HG03442 (cell line): ENCODE data around the gene ACAA1.
A peak's percentile ranks its signal among the peaks of the same experiment; 100 is the strongest.

Source experiments
- ATAC-seq: cut with Tn5 transposase; IDR thresholded peaks from one replicate; pipeline ENCODE4 v1.9.1; 2021; ENCODE audit warnings: mild to moderate bottlenecking, moderate library complexity; ENCODE audit not compliant: unreplicated experiment

ACAA1 gene

DNA sequence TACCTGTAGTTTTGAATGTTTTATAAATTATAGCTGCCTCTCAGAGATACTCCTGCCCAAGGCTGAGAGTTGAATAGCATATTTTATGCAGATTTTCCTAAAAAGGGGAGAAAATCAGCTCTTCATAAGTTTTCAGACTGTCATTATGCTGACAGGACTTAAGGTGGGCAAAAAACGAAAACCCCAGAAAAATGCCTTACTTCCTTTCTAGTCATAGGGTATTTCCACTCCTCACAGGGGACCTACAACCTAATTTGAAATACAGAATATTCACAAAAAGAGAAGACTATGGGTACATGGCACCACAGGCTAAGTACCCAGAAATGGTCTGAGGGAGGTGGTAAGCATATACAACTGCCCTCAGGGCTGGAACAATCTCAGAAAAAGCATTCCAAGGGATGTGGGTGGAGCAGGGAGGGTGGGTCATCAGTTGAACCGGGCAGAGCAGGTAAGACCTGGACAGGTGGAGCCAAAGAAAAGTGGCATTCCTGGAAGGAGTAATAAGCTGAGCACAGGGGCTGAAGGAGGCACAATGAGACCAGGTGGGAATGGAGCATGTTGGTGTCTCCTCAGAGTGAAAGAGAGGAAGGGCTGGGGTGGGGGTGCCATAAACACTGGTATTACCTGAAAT is 17.8 kb upstream of the ACAA1 start:
- no peak for ATAC-seq

DNA sequence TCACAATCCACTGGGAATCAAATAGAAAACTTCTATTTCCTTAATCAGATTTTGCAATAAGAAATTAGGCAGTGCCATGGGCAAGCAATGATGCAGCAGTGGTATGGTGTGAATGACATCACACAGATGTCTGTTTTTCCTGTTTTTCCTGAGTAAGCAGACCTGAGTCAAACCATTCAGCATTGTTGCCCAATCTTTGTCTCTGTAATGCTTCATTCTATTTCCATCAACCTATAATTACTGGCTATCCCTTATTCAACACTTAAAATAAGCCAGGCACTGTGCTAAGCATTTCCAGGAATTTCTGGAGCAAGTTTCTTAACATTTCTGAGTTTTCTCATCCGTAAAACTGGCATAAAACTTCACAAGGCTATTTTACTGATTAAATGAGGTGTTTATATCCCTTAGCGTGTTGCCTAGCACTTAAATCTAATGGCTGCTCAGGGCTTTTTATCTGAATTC is 17.1 kb upstream of the ACAA1 start:
- ATAC-seq = no peak

DNA sequence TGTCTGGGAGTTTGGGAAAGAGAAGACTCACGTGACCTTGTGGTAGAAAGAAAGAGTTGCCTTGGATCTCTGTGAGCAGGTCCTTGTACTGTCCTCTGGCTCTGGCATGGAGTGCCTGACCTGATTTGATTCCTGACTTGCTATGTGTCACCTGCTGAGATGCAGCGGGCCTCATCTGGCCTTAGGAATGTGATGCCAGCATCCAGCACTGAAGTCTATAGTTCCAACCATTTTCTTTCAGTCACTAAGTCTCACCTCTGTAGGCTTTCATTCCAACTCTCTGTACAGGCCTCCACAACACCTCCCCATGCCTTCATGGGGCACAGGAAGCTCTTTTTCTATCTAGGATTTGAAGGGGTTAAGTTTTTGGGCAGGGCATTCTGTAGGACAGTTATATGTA is 16.3 kb upstream of the ACAA1 start:
- ATAC-seq = no peak

DNA sequence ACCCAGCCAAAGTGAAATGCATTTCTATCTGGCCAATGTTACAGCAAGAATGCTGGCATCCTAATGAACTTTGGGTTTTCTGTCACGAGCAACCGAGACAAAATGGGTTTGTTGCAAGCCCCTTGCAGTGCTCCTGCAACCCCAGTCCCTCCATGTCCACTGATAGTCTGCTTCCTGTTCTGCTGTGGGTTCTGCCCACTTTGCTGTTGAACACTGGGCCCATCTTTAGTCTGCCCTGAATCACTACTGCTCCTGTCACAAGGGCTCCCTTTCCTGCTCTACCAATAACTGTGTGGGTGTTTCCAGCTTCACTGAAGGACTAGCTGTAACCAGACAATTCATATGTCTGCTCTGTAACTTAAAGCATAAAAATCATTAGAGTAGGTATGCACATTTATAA is 15.7 kb upstream of the ACAA1 start:
- ATAC-seq = no peak

DNA sequence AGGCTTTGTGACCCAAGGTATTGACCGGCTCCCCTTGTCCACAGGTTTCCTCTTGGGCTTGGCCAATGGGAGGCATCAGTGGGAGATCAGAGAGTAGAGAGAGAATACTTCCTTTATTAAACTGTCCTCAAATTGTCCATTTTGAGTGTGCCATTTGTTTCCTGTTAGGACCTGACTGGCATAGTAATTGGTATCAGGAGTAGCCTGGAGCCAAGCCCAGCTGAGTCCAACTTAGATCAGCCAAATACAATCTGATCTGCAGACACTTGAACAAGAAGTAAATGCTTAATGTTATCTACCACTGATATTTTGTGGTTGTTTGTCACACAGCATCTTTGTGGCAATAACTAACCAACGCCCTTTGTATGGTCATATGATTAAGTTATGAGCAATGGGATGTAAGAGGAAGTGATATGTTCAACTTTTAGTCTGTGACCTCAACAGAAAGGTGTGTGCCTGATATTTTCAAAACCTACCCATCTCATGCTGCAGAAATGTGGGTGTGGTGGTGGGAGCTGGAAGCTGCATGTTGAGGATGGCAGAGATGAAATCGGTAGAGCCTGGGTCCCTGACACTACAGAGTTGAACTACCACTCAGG is 14.8 kb upstream of the ACAA1 start:
- peak; percentile 56 for ATAC-seq

DNA sequence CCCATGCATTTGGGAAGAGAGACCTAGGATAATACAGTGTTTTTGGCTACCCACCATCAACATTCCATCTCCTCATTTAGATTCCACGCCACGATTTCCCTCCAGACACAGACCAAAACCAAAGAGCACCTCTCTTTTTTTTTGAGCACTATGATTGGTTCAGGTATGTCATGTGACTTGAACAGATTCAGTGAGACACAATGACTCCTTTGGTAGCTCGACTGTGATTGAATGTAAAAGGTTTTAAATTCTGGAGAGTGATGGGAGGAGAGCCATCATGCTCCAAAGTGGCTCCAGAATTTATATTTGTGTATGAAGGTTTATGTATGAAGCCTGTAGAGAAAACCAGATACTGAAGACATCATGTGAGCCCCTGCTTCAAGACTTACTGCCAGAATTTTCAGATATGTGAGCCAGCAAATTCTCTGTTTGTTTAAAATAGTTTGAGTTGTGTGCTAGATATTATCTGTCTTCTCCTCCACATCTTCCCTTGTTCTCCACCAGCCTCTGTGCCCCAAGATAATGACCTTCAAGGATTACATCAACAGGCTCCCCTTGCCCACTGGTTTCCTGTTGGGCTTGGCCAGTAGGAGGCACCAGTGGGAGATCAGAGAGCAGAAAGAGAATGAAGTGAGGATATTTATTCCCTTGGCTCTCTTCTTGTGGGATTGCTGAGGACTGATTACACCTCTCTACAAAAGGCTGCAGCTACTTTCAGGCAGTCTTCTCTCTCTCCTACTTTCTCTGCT is 14.0 kb upstream of the ACAA1 start:
- ATAC-seq = no peak

DNA sequence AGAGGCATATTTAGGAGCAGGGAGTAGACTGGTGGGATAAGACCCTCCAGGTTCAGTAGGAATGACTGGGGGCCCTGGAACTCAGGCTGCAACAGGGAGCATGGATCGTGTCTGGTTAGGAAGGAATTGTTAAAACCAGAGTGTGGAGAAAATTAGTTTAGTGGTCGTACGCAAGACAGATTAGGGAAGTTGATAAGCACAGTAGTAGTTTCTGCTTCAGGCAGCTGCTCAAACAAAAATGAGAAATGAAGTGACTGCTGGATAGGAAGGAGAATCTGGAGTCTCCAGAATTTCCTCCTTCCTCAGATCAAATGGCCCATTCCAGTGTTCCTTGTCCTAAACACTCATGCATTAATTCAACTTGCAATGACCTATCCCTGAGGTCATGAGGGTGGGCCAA is 12.8 kb upstream of the ACAA1 start:
- no peak for ATAC-seq

DNA sequence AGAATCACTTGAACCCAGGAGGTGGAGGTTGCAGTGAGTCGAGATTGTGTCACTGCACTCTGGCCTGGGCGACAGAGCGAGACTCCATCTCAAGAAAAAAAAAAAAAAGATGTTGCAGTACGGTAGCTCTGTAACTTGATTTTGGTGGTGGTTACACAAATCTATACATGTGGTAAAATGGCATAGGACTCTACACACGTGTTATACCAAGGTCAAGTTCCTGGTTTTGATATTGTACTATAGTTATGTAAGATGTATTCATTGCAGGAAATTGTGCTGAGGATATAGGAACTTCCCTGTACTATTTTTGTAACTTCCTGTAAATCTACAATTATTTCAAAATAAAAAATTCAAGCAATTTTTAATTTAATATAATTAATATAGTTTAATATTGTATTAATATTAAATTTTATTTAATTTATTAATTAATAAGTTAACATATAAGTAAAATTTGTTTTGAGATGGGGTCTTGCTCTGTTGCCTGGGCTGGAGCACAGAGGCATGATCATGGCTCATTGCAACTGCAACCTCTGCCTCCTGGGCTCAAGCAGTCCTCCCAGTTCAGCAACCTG is 11.5 kb upstream of the ACAA1 start:
- ATAC-seq = no peak

DNA sequence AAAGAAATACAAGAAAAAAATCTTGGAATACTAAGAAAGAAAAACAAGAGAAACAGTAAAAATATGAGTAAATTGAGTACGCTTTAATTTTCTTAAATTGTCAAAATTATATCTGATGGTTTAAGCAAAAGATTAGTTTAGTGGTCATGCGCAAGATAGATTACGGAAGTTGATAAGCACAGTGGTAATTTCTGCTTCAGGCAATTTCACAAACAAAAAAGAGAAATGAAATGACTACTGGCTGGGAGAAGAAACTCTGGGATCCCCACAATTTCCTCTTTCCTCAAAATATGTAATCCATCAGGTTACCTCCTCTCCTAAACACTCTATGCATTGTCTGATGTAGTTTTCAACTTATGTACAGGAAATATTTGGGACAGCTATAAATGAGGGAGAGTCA is 10.5 kb upstream of the ACAA1 start:
- ATAC-seq = no peak

DNA sequence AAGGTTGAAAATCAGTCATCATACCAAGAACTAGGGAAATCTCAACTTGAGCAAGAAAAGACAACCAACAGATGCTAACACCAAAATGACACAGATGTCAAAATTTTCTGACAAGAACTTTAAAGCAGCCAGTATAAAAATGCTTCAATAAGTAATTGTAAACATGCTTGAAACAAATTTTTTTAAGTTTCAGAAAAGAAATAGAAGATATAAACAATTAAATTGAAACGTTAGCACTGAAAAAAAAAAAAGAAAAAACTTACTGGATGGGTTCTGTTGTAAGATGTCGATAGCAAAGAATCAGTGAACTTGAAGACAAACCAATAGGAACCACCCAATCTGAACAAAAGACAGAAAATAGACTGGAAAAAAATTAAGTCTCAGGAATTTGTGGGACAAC is 9.6 kb upstream of the ACAA1 start:
- ATAC-seq = no peak

DNA sequence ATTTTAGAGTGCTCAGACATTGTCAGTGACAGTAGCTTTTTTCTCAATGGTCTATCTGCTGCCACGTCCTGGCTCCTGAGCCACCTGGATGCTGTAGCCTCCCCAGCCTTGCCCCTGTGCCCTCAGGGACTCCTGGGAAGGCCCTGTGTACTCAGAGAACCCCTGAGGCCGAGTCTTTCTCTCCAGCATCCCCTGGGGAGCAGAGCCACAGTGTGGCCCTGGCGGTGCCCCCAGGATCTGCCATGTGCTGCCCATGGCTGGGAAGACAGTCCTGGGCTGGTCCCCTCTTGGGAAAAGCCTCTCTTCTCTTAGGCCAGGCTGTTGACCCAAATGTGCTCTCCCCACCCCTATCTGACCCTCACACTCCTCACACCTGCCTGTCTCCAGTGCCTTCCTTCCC is 6.6 kb upstream of the ACAA1 start:
- no peak for ATAC-seq

DNA sequence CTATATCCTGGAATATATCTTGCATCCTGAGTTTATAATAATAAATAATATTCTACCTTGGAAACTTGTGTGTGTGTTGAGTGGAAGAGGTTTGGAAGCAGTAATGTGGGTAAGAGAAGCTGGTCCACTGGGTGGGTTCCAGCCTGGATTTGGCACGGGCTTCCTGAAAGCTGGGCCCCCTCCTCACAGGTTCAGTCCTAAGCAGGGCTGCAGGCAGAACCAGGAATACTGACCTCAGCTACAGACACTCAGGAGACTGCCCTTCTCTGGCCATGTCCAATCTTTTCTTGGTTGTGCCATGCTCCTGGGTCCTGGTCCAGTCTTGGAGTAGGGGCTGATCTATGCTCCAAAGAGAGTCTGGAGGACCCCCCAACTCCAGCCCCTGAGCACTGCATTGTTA is 6.0 kb upstream of the ACAA1 start:
- ATAC-seq = no peak

DNA sequence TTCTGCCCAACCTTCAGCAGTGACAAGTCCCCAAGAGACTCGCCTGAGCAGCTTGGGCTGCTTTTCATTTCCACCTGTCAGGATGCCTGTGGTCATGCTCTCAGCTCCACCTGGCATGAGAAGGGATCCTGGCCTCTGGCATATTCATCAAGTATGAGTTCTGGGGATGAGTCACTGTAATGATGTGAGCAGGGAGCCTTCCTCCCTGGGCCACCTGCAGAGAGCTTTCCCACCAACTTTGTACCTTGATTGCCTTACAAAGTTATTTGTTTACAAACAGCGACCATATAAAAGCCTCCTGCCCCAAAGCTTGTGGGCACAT is 5.0 kb upstream of the ACAA1 start:
- ATAC-seq = no peak

DNA sequence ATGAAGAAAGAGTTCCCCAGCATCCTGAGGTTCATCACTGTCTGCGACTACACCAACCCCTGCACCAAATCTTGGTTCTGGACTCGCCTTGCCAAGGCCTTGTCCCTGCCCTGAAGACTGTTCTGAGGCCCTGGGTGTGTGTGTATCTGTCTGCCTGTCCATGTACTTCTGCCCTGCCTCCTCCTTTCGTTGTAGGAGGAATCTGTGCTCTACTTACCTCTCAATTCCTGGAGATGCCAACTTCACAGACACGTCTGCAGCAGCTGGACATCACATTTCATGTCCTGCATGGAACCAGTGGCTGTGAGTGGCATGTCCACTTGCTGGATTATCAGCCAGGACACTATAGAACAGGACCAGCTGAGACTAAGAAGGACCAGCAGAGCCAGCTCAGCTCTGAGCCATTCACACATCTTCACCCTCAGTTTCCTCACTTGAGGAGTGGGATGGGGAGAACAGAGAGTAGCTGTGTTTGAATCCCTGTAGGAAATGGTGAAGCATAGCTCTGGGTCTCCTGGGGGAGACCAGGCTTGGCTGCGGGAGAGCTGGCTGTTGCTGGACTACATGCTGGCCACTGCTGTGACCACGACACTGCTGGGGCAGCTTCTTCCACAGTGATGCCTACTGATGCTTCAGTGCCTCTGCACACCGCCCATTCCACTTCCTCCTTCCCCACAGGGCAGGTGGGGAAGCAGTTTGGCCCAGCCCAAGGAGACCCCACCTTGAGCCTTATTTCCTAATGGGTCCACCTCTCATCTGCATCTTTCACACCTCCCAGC is 4.4 kb upstream of the ACAA1 start:
- ATAC-seq = no peak

DNA sequence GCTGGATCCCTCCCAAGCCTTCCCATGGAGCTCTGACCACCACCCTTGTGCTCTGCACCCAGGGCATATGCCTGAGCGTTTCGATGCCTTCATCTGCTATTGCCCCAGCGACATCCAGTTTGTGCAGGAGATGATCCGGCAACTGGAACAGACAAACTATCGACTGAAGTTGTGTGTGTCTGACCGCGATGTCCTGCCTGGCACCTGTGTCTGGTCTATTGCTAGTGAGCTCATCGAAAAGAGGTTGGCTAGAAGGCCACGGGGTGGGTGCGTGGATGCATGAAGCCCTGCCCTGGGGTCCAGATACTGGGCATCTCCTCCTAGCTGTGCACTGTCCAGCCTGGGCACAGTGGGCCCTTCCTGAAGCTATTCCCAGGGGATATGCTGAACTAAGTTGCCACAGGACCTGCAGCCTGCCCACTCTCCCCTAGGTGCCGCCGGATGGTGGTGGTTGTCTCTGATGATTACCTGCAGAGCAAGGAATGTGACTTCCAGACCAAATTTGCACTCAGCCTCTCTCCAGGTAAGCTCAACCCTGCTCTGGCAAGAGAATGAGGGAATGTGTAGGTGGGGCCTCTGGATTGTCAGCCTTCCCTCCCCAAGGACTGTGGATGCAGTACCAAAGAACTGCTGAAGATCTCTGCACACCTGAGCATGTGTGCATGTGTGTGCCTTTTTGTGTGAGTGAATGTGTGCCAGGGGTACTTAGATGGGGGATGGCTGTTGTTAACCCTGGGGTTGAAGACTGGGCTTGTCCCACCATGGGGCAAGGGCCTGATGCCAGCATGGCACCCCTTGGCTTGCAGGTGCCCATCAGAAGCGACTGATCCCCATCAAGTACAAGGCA is 3.6 kb upstream of the ACAA1 start:
- no peak for ATAC-seq

DNA sequence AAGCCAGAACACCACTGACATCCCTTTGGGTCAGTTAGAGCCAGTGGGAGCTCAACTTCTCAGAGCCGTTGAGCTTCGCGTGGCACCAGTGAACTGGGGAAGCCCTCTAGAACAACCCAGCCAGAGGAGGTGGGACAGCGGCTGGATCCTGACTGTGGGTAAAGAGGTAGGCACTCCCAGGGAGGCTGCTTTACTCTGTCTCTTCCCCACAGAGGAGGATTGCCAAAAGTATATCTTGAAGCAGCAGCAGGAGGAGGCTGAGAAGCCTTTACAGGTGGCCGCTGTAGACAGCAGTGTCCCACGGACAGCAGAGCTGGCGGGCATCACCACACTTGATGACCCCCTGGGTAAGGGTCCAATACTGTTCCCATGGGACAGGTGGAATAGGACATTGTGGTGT is 2.7 kb upstream of the ACAA1 start:
- ATAC-seq = no peak

DNA sequence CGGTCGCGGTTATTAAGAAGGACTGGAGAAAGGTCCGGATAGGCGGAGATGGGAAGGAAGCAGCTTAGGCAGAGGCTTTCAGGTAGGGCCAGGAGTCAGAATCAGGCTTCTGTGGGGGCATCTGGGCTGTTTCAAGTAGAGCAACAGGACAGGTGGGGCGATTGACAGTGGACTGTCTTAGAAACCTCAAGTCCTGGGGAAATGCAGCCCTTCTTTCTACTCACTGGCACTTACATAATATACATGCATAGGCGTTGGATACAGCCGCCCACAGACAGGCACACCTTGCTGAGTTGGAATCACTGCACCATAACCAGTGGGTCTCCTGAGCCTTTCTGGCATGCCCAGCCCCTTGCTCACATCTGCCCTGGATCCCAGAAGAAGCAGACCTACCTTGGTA is 2.3 kb upstream of the ACAA1 start:
- no peak for ATAC-seq

DNA sequence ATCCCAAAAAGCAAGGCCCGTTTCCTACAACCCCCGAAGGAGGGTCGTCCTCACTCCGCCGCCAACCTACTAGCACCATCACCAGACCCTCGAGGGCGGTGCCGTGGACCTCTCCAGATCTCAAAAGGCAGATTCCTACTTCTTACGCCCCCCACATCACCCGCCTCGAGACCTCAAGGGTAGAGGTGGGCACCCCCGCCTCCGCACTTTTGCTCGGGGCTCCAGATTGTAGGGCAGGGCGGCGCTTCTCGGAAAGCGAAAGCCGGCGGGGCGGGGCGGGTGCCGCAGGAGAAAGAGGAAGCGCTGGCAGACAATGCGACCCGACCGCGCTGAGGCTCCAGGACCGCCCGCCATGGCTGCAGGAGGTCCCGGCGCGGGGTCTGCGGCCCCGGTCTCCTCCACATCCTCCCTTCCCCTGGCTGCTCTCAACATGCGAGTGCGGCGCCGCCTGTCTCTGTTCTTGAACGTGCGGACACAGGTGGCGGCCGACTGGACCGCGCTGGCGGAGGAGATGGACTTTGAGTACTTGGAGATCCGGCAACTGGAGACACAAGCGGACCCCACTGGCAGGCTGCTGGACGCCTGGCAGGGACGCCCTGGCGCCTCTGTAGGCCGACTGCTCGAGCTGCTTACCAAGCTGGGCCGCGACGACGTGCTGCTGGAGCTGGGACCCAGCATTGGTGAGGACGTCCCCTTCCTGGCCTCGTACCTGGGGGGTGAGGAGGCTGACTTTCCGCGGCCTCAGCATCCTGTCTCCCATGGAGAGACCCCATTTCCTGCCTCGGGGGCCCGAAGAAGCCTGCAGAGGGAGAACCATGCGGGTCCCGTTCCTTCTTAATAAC is 1.6 kb upstream of the ACAA1 start, which contains the start of gene MYD88:
TSS of gene MYD88 (plus strand) at position 313 of the 842 bp plus-strand sequence. CDS start at position 353, 40 bp downstream.
- peak; percentile 35 for ATAC-seq

DNA sequence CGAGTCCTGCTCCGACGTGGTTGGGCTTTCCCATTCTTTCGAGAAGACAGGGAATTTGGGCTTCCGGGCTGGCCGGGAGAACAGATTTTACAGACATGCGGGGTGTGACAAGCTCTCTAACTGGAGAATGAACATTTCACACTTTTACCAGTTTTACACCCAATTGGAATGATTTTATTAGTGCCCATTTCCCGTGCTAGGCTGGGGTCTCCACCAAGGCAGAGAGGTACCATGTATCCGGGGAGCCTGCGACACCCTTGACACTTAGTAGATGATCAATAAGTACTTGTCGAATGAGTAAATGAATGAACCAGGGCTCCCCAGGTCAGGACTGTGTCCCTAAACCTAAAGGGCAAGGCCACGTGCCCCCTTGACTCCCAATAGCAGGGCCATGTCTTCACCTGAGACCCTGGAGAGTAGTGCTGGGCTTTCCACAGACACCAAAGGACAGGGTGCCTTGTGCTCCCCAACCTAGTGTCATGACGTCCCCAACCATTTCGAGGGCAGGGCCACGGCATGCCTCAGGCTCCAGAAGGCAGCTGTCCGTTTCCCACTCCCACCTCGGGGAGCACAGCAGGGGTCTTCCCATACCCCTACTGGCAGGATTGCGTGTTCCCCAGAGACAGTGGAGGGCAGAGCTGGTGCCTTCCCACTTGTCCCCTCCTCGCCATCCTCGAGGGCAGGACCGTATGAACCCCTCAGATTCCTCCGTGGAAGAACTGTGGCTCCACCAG is 855 bp upstream of the ACAA1 start:
- no peak for ATAC-seq
